ENCODE data around the gene CXCL1.

Gene CXCL1

DNA sequence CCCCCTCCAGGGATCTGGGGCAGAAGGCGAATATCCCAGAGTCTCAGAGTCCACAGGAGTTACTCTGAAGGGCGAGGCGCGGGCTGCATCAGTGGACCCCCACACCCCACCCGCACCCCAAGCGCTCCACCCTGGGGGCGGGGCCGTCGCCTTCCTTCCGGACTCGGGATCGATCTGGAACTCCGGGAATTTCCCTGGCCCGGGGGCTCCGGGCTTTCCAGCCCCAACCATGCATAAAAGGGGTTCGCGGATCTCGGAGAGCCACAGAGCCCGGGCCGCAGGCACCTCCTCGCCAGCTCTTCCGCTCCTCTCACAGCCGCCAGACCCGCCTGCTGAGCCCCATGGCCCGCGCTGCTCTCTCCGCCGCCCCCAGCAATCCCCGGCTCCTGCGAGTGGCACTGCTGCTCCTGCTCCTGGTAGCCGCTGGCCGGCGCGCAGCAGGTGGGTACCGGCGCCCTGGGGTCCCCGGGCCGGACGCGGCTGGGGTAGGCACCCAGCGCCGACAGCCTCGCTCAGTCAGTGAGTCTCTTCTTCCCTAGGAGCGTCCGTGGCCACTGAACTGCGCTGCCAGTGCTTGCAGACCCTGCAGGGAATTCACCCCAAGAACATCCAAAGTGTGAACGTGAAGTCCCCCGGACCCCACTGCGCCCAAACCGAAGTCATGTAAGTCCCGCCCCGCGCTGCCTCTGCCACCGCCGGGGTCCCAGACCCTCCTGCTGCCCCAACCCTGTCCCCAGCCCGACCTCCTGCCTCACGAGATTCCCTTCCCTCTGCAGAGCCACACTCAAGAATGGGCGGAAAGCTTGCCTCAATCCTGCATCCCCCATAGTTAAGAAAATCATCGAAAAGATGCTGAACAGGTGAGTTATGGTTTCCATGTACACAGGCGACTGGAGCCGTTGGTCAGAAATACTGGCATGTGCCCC, at the start of gene CXCL1:
Gene CXCL1 (plus strand): TSS at position 264 of the 926 bp plus-strand sequence. CDS start 78 bp downstream, at position 342.
- DNase-seq (ENCODE audit: low read depth), result no peak

DNA sequence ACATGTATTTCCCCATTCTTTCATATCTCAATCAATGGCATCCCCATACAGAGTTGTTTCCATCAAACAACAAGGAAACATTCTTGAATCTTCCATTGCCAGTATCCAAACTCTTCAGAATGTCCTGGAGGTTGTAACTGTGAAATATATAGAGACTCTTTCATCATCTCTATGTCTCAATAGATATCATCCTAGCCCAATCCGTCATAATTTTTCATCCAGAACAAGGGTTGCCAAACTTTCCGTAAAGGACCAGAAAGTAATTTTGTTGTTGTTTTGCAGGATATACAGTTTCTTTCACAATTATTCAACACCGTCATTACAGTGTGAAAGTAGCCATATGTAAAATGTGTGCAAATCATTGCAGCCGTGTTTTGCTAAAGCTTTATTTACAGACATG, 47.9 kb upstream of the CXCL1 start:
- no peak for DNase-seq (ENCODE audit: low read depth)

DNA sequence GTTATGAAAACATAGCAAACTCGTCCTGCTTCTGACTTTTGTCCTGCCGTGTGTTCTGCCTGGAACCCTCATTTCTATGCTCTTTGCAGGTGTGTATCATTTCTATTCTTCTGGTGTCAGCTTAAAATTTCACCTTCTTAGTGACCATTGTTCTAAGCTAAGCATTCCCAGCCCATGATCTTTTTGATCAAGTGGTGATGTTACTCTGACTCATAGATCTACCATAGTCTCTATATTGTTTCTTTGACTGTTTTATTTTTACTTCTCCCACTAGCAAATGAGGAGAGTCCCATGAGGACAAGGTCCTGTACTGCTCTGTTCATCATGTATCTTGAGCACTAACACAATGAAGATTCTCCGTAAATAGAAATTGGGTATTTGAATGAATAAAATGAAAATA, 46.8 kb upstream of the CXCL1 start:
- no peak for DNase-seq (ENCODE audit: low read depth)

DNA sequence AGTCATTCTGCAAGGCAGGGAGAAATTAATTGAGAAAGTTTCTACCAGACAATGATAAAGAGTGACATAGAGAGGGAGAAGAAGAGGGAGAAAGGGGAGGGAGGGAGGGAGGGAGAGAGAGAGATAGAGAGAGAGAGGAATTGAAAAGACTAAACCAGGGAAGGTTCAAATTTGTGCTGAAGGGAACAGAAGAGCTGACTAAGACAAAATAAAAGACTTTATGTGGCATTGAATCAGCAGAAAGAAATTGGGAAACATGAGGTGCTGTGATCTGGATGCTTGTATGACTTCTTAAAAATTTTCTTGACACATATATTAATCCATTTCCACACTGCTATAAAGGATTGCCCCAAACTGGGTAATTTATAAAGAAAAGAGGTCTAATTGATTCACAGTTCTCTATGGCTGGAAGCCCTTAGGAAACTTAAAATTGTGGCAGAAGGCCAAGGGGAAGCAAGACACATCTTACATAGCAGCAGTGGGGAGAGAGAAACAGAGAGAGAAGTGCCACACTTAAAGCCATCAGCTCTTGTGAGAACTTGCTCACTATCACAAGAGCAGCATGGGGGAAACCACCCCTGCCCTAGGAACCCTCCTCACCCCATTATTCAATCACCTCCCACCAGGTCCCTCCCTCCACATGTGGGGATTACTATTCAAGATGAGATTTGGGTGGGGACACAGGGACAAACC, 46.2 kb upstream of the CXCL1 start:
- no peak for DNase-seq (ENCODE audit: low read depth)

GRCh38 chr4:73823760-73824159, 45.4 kb upstream of the CXCL1 start:
- DNase-seq (ENCODE audit: low read depth), result no peak

DNA sequence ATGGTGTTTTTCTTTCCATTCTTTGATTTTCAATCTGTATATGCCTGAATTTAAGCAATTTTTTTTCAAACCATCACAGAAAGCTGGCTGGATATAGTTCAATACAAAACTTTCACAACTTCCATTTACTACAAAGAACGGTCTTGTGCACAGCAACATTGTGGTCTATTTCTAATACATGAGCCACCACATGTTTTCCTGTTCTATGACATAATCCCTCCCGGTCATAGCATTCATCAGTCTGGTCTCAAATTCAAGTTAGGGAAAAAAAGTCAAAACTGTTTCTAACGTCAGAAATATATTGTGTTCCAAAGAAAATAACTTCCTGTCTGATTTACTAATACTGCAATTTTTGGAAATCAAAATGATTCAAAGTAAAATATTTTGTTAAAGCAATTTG, 40.2 kb upstream of the CXCL1 start:
- DNase-seq (ENCODE audit: low read depth), result peak; percentile 30

DNA sequence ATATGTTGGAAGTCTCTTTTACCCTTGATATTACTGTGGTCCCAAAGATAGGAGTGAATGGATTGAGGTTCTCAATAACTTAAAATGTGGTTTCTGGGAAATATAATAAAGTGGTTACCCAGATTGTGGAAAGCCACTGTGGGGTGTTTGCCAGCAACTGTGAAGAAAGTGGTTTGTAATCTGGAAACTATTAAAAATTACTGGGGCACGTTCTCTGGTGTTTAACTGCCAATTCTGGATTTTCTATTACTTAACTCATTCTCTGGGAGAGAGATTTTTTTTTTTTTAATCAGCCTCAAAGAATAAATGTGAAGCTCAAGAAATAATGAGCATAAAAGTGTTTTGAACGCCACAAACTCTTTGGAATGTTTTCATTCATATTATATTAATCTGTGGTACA, 37.6 kb upstream of the CXCL1 start:
- DNase-seq (ENCODE audit: low read depth), result no peak

- peak; percentile 58 for DNase-seq (ENCODE audit: low read depth)
Observed at GRCh38 chr4:73832651-73833237, 36.4 kb upstream of the CXCL1 start.

DNA sequence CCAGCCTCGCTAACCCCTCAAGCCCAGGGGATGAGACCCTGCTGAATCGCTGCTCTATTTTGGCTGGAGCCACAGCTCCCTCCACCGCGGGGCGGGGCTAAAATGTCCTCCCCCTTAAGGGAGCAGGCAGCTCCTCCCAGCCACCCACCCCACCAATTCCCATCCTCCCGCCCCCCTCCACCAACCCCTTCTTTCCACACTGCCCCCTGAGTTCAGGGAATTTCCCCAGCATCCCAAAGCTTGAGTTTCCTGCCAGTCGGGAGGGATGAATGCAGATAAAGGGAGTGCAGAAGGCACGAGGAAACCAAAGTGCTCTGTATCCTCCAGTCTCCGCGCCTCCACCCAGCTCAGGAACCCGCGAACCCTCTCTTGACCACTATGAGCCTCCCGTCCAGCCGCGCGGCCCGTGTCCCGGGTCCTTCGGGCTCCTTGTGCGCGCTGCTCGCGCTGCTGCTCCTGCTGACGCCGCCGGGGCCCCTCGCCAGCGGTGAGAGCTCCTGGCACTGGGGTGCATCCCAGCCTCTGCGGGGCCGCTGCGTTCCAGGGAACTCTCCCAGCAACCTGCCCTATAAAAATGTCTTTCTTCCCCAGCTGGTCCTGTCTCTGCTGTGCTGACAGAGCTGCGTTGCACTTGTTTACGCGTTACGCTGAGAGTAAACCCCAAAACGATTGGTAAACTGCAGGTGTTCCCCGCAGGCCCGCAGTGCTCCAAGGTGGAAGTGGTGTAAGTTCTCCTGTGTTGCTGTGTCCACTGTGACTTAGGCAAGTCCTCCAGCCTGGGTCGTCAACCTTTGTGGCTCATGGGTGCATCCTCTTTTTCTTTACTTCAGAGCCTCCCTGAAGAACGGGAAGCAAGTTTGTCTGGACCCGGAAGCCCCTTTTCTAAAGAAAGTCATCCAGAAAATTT, 32.6 kb upstream of the CXCL1 start, which contains the start of gene CXCL6:
Gene CXCL6 (plus strand): TSS at position 306 of the 907 bp plus-strand sequence. CDS start 73 bp downstream, at position 379.
- DNase-seq (ENCODE audit: low read depth), result no peak

- no peak for DNase-seq (ENCODE audit: low read depth)
Observed at GRCh38 chr4:73839071-73839470, 30.1 kb upstream of the CXCL1 start.

GRCh38 chr4:73839715-73840114, 29.5 kb upstream of the CXCL1 start:
- DNase-seq (ENCODE audit: low read depth), result no peak

- DNase-seq (ENCODE audit: low read depth), result no peak
Observed at GRCh38 chr4:73841243-73841925, 27.8 kb upstream of the CXCL1 start.

DNA sequence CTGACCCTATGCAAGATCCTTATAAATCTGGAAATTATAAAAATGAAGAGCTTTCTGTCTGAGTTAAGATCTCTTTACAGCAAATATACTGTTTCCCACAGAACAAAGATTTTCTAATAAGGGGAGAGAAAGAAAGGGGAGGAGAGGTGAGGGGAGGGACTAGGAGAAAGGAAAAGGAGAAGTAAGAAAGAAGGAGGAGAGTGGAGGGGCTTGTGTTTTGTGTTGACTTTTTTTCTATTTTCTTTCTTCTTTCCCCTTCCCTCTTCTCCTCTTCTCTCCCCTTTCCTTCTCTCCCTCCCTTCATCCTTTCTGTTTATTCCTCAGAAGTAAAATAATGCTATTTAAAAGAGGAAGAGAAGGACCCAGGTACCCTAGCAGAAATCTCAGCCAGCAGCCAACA, 26.5 kb upstream of the CXCL1 start:
- no peak for DNase-seq (ENCODE audit: low read depth)

DNA sequence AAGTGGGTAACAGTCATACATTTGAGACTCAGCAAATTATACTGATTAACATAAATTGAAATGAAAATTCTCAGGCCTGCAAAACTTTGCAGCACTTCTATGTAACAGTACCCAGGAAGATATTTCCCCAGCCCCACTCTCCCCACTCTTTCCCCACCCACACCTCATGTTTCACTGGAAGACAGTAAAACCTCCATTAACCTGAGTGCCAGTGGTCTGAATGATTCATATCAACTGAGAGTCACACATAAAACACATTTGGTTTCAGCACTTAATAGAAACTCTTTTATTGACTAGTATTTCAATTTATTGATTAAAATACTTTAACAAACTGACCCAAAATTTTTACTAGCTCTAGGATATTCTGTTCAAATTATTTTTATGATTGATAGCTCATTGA, 25.8 kb upstream of the CXCL1 start:
- no peak for DNase-seq (ENCODE audit: low read depth)

GRCh38 chr4:73844345-73844744, 24.8 kb upstream of the CXCL1 start:
- peak; percentile 81 for DNase-seq (ENCODE audit: low read depth)

GRCh38 chr4:73844806-73845205, 24.4 kb upstream of the CXCL1 start:
- no peak for DNase-seq (ENCODE audit: low read depth)

GRCh38 chr4:73847526-73848182, 21.5 kb upstream of the CXCL1 start:
- no peak for DNase-seq (ENCODE audit: low read depth)

DNA sequence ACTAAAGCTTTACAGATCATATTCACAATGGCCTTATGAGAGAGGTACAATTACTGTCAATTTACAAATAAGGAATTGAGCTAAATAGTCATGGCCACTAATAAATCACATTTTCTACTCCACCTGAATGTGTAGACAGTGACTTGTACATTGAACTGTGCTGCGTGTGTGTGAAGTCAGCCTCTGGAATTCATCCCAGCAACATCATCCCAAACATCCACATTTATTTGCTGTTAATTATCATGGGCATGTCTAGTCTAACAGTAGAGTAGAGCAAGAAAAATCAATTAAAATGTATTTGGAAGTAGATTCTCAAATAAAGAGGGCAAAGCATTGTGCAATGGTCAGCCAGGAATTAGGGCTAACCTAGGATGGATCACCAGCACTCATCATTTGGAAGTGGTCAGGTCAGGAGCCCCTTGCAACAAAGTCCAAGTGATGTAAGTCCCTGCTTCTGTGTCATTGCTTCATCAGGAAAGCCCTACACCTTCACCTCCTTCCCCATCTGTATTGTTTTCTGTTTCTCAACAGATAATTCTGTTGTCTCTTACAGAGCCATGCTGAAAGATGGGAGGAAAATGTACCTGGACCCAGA, 20.9 kb upstream of the CXCL1 start:
- no peak for DNase-seq (ENCODE audit: low read depth)

DNA sequence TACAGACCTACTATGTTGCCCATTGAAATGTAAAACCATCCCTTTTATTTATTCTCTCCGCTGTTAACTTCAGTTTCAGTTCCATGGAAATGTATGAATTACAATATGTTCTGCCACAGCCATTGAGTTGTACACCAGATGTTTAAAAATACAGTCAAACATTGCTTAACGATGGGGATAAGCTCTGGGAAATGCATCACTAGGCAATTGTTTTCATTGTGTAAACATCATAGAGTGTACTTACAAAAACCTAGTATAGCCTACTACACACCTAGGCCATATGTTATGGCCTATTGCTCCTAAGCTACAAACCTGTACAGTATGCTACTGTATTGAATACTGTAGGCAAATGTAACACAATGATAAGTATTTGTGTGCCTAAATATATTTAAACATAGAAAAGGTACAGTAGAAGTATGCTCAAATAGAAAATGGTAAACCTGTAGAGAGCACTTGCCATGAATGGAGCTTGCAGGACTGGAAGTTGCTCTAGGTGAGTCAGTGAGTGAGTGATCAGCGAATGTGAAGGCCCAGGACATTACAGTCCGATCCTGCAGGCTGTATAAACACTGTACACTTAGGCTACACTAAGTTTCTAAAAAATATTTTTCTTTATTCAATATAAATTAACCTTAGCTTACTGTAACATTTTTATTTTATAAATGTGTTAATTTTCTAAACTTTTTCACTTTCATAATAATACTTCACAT, 18.8 kb upstream of the CXCL1 start:
- DNase-seq (ENCODE audit: low read depth), result no peak

DNA sequence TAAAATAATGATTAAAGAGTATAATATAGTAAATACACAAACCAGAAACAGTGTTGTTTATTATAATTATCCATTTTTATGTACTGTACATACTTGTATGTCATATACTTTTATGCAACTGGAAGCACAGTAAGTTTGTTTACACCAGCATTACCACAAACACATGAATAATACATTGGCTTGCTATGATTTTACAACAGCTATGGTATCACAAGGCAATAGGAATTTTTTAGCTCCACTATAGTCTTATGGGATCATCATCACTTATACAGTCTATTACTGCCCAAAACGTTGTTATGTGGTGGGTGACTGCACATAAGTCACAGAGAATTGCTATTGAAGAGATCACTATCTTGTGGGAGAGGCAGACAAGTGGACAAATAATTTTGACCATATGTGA, 17.9 kb upstream of the CXCL1 start:
- no peak for DNase-seq (ENCODE audit: low read depth)

All from HS-5 (cell line).